Muscle layer of colon (tissue), 2 donors: ENCODE results near the gene OTOF.

Experiments used
- H3K27ac ChIP-seq: one replicate; pipeline ENCODE4 v1.7.0; 2013; ENCODE audit warnings: low read depth, mild to moderate bottlenecking, low read length, moderate library complexity
- H3K27me3 ChIP-seq, 2 donors: one replicate each; pipeline ENCODE4 v1.7.0; 2013; ENCODE audit warnings: low read length in 2 of 2, mild to moderate bottlenecking in 2 of 2; ENCODE audit not compliant: insufficient read depth in 2 of 2, control insufficient read depth in 1 of 2
- H3K36me3 ChIP-seq: one replicate; pipeline ENCODE4 v1.7.0; 2013; ENCODE audit warnings: mild to moderate bottlenecking, low read length; ENCODE audit not compliant: insufficient read depth
- H3K4me1 ChIP-seq: one replicate; pipeline ENCODE4 v1.7.0; 2013; ENCODE audit warnings: mild to moderate bottlenecking, low read length; ENCODE audit not compliant: insufficient read depth
- H3K4me3 ChIP-seq, 2 donors: one replicate each; pipeline ENCODE4 v1.7.0; 2013; ENCODE audit warnings: low read length in 2 of 2, low read depth in 1 of 2, mild to moderate bottlenecking in 1 of 2, moderate library complexity in 1 of 2
- H3K9ac ChIP-seq: one replicate; pipeline ENCODE4 v1.7.0; 2013; ENCODE audit warnings: low read length
- H3K9me3 ChIP-seq: one replicate; pipeline ENCODE4 v1.7.0; 2013; ENCODE audit warnings: mild to moderate bottlenecking, low read length
- donor health status: abdominal sarcoma.
- donor health status: Adenocarcinoma of cecum.

Gene OTOF

DNA sequence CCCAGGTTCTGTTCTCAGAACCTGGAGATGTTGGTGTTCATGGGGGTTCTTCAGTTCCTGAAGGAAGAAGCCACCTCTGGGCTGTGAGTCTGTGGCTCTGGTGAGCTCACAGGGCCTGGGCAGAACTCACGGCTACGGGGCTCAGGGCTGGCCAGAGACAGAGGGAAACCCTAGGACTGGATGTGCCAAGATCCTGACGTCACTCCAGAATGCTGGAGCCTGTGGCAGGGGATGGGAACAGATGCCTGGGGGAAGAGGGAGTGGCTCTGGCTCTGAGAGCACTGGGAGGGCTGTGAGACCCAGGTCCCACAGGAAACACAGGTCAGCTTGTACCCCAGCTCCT lies at the start of gene OTOF:
Gene OTOF (minus strand): TSS at position 214 of the 343 bp plus-strand sequence.
- H3K27me3 ChIP-seq, result no peaks in the 10 kb centered on the region
- H3K27ac ChIP-seq, result no peak within 1 kb of the TSS
- no peak within 1 kb of the TSS for H3K4me3 ChIP-seq
- no peak within 1 kb of the TSS for H3K9ac ChIP-seq
- no peaks in the 10 kb centered on the region for H3K9me3 ChIP-seq
- H3K36me3 ChIP-seq, result no peaks in the 10 kb centered on the region
- no peaks in the 10 kb centered on the region for H3K4me1 ChIP-seq

DNA sequence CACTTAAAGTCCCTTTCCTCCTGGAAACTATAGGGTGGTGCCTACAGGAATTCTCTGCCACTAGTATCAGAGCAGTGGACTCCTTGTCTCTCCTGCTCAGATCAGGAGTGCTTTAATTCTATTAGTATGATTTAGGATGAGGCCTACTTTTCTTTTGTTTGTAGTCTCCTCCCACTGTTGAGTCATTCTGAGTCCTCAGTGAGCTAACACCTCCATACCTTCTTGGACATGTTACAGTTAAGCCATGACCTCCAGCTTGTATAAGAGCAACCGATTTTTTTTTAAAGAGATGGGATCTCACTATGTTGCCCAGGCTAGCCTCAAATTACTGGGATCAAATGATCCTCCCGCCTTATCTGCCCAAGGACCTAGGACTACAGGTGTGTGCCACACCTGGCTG lies 48.7 kb upstream of the OTOF start:
- H3K4me1 ChIP-seq, result no peaks in the 10 kb centered on the region
- H3K4me3 ChIP-seq, result no peak overlapping the region
- H3K27me3 ChIP-seq, result peaks cover 0 to 7% of the 10 kb centered on the region in 2 donors
- no peak overlapping the region for H3K27ac ChIP-seq
- no peak overlapping the region for H3K9ac ChIP-seq
- no peaks in the 10 kb centered on the region for H3K9me3 ChIP-seq
- H3K36me3 ChIP-seq, result no peaks in the 10 kb centered on the region

DNA sequence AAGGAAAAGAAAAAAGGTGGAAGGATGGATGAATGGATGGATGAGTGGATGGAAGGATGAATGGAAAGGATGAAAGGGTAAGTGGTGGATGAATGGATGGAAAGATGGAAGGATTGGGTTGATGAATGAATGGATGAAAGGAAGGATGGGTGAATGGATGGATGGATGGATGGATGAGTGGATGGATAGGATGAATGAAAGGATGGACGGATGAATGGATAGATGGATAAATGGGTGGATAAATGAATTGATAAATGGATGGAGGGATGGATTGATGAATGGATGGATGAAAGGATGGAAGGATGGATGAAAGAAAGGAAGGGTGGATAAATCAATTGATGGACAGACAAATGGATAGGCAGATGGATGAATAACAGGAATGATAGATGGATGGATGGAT lies 48.2 kb upstream of the OTOF start:
- Histone ChIP-seq H3K9me3 (no peaks in the 10 kb centered on the region), H3K27me3 (peaks cover 0 to 7% of the 10 kb centered on the region in 2 donors), H3K9ac (no peak overlapping the region), H3K4me3 (no peak overlapping the region), H3K36me3 (no peaks in the 10 kb centered on the region), H3K27ac (no peak overlapping the region), H3K4me1 (no peaks in the 10 kb centered on the region)

DNA sequence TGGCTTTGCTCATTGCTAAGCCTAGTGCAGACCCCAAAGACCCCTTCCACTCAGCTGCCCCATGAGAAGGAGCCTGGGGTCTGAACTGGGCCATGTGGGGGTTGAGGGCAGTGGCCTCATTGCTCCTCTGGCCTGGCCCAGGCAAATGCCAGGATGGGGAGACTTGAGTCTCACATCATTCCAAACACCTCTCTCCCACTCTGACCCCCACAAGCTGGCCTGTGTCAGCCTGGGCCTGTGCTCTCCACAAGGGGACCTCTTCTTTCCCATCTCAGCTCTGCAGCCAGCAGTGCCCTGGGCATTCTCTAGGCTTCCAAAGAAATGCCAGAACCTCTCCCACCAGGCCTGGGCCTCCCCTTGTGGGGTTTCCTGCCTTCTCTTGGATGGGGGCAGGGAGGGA lies 45.8 kb upstream of the OTOF start:
- H3K27ac ChIP-seq, result no peak overlapping the region
- no peaks in the 10 kb centered on the region for H3K9me3 ChIP-seq
- H3K27me3 ChIP-seq, result peaks cover 0 to 7% of the 10 kb centered on the region in 2 donors
- no peaks in the 10 kb centered on the region for H3K36me3 ChIP-seq
- H3K9ac ChIP-seq, result no peak overlapping the region
- no peak overlapping the region for H3K4me3 ChIP-seq
- no peaks in the 10 kb centered on the region for H3K4me1 ChIP-seq

DNA sequence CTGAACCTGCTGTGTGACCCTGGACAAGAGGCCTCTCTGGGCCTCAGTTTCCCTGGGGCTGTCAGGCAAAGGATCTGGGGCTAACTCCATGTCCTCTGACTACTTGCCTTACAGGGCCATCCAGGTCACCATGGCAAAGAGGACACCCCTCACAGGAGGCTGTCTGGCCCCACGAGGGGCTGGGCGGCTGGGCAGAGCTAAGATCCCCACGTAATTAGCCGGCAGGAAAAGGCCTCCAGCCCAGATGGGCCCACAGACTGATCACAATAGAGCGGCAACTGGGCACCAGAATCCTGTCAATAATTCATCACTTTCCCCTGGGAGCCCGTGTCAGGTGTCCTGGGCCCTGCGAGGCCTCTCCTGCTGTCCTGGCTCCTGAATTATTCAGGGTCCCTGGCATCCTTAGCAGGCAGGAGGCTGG lies 44.8 kb upstream of the OTOF start:
- H3K9me3 ChIP-seq, result no peaks in the 10 kb centered on the region
- no peak overlapping the region for H3K27ac ChIP-seq
- H3K4me3 ChIP-seq, result no peak overlapping the region
- no peak overlapping the region for H3K9ac ChIP-seq
- H3K36me3 ChIP-seq, result no peaks in the 10 kb centered on the region
- H3K27me3 ChIP-seq, result peaks cover 0 to 7% of the 10 kb centered on the region in 2 donors
- H3K4me1 ChIP-seq, result no peaks in the 10 kb centered on the region

DNA sequence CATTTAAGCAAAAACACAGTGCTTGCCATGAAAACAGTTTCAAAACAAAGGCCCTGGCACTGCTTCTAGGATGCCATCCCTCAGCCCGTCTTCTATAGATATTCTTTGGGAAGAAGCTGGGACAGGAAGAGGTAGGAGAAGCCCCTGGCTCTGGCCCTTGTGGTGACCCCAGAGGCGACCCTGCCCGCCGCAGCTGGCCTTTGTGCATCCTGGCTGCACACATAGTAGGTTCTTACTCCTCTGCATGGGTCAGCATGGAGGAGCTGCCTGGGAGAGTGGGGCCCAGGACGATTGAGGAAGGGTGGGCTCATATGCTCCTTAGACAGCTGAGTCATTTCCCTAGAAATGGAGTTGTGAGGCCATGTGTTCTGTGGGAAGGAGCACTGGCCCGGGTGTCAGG lies 44.4 kb upstream of the OTOF start:
- Histone ChIP-seq H3K27ac (no peak overlapping the region), H3K4me3 (no peak overlapping the region), H3K9me3 (no peaks in the 10 kb centered on the region), H3K4me1 (no peaks in the 10 kb centered on the region), H3K9ac (no peak overlapping the region), H3K27me3 (peaks cover 0 to 7% of the 10 kb centered on the region in 2 donors), H3K36me3 (no peaks in the 10 kb centered on the region)

DNA sequence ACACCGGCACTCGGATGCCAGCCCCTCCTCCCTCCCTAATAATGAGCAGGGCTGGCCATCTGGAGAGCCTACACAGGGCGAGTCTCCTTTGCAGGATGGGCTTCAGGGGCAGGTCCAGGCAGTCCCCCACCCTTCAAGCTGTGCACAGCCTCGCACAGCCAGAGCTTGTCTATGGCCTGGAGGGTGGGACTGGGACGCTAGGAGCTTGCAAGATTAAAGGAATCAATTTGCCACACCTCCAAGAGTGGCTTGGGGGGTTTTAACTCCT lies 43.9 kb upstream of the OTOF start:
- no peak overlapping the region for H3K27ac ChIP-seq
- H3K4me1 ChIP-seq, result no peaks in the 10 kb centered on the region
- no peak overlapping the region for H3K9ac ChIP-seq
- no peaks in the 10 kb centered on the region for H3K9me3 ChIP-seq
- no peaks in the 10 kb centered on the region for H3K36me3 ChIP-seq
- peaks cover 0 to 7% of the 10 kb centered on the region in 2 donors for H3K27me3 ChIP-seq
- H3K4me3 ChIP-seq, result no peak overlapping the region

DNA sequence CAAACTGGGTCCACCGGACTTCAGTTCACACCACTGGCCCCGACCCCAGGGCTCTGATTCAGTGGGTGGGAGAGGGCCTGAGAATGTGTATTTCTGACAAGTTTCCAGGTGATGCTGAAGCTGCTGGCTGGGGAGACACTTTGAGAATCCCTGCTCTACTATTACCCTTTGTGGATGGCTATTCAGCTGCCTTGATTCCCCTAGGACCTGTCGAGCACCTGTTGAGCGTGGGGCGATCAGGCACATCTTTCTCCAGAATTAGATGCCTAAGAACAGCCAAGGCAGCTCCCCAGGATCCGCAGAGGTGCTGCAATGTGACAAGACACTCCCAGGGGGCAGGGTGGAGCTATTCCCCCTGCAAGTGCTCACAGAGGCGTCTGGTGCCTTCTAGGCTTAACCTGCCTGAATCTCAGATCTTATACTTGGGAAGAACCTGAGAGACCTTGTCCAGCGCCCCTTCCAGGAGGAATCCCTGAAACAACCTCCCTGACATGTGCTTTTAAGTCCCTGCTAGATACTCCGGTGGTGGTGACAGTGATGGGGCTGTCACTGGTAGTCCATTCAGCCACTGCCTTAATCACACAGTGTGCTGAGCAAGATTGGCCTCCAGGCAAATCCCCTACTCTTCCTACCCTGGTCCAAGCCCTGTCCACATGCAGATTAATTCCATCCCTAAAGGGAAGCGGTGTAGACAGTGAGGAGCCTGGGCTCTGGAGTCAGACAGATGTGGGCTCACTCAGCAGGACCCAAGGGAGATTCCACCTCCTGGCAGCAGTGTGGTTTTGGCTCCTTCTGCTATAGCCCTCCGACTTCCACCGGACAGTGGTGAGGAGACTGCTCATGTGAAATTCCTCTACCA lies 43.4 kb upstream of the OTOF start:
- Histone ChIP-seq H3K4me3 (no peak overlapping the region), H3K27me3 (peaks cover 0 to 7% of the 10 kb centered on the region in 2 donors), H3K9me3 (no peaks in the 10 kb centered on the region), H3K36me3 (no peaks in the 10 kb centered on the region), H3K27ac (no peak overlapping the region), H3K4me1 (no peaks in the 10 kb centered on the region), H3K9ac (no peak overlapping the region)

DNA sequence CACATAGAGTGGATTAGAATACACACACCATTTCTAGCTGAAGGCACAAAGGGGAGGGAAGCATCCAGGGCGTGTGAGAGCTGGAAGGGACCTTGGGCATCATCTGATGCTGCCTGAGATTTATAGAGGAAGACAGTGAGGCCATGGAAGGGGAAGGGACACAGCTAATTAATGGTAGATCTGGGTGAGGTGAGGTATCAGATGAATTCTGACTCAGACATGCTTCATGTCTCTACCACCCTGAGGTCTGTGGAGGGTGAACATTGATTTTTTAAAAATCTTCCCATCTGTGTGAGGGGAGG lies 42.2 kb upstream of the OTOF start:
- no peak overlapping the region for H3K9ac ChIP-seq
- H3K4me1 ChIP-seq, result no peaks in the 10 kb centered on the region
- H3K36me3 ChIP-seq, result no peaks in the 10 kb centered on the region
- no peaks in the 10 kb centered on the region for H3K9me3 ChIP-seq
- no peak overlapping the region for H3K4me3 ChIP-seq
- H3K27ac ChIP-seq, result no peak overlapping the region
- peaks cover 0 to 7% of the 10 kb centered on the region in 2 donors for H3K27me3 ChIP-seq

DNA sequence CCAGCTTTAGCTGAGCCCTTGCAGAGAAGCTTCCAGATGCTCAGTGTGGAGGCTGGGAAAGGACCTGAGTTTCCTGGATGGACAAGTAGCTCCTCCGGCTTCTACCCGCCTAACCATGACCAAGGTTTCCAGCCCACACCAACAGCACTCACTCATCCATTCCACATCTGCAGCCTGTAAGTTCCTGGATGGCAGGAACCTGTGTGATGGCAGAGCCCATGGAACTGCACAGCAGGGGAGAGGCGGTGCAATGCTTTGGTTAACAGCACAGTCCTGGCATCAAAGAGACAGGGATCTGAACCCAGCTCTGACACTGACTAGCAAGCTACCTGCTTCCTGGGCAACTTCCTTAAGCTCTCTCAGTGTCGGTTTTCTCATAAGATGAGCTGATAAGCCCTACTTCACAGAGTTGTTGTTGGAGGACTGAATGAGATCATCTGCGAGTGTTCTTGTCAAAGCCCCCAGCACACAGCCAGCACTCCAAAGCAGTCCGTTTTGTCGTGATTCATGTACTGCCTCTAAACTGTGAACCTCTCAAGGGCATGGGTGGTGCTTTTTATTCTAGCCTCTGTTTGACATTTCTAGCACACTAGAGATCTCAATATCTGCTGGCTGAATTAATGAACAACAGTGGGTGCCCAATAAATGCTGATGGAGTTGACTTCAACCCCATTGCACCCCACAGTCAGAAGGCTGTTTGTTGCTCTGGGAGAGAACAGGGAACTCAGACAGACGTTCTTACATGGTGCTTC lies 41.6 kb upstream of the OTOF start:
- no peaks in the 10 kb centered on the region for H3K9me3 ChIP-seq
- no peak overlapping the region for H3K27ac ChIP-seq
- no peaks in the 10 kb centered on the region for H3K4me1 ChIP-seq
- no peaks in the 10 kb centered on the region for H3K36me3 ChIP-seq
- no peak overlapping the region for H3K9ac ChIP-seq
- H3K27me3 ChIP-seq, result peaks cover 0 to 7% of the 10 kb centered on the region in 2 donors
- H3K4me3 ChIP-seq, result no peak overlapping the region

DNA sequence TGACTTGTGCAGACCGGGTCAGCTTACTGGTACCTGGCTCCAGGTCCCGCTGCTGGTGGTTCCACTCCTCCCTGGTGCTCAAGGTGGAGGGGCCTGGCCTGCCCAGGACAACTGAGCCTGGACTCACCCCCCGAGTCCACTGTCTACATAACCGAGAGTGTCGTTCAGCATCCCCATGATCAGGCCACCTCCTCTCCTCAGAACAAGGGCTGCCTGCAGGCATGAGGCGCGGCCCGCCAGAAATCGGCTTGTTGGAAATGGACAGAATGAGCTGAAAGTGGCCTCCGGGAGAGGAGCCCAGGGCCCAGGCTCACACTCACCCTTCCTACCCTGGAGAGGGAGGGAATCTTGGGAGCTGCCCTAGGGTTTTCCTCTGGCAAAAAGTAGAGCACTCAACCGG lies 38.9 kb upstream of the OTOF start:
- no peak overlapping the region for H3K9ac ChIP-seq
- no peak overlapping the region for H3K27ac ChIP-seq
- H3K4me1 ChIP-seq, result no peaks in the 10 kb centered on the region
- no peaks in the 10 kb centered on the region for H3K36me3 ChIP-seq
- H3K9me3 ChIP-seq, result no peaks in the 10 kb centered on the region
- peaks cover 0 to under 1% of the 10 kb centered on the region in 2 donors for H3K27me3 ChIP-seq
- H3K4me3 ChIP-seq, result no peak overlapping the region

DNA sequence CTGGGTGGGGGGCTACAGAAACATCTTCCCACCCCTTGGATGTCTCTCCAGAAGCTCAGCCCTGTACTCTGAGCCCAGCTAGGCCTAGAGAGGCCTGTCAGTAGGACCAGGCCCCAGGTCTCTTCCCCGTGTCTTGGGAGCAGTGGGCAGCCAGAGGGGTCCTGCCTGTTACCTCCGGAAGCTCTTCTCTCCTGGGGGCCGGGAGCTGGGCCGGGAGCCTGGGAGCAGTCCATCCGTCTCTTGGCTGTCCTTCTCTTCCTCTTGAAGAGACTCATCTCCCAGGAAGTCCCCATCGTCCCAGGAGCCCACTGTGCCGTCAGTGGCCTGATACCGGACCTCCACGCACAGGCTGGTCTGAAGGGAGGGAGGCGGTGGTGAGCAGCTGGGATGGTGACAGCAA lies 38.3 kb upstream of the OTOF start:
- Histone ChIP-seq H3K36me3 (no peaks in the 10 kb centered on the region), H3K4me1 (no peaks in the 10 kb centered on the region), H3K4me3 (no peak overlapping the region), H3K27ac (no peak overlapping the region), H3K9ac (no peak overlapping the region), H3K27me3 (no peaks in the 10 kb centered on the region), H3K9me3 (no peaks in the 10 kb centered on the region)
